GM19324 (cell line): ENCODE data around the gene RAB11A.

ENCODE experiments used
- ATAC-seq: cut with Tn5 transposase; IDR thresholded peaks from one replicate; pipeline ENCODE4 v1.9.1; 2021; ENCODE audit warnings: mild to moderate bottlenecking, moderate library complexity; ENCODE audit not compliant: unreplicated experiment, low FRiP score

Gene RAB11A

DNA sequence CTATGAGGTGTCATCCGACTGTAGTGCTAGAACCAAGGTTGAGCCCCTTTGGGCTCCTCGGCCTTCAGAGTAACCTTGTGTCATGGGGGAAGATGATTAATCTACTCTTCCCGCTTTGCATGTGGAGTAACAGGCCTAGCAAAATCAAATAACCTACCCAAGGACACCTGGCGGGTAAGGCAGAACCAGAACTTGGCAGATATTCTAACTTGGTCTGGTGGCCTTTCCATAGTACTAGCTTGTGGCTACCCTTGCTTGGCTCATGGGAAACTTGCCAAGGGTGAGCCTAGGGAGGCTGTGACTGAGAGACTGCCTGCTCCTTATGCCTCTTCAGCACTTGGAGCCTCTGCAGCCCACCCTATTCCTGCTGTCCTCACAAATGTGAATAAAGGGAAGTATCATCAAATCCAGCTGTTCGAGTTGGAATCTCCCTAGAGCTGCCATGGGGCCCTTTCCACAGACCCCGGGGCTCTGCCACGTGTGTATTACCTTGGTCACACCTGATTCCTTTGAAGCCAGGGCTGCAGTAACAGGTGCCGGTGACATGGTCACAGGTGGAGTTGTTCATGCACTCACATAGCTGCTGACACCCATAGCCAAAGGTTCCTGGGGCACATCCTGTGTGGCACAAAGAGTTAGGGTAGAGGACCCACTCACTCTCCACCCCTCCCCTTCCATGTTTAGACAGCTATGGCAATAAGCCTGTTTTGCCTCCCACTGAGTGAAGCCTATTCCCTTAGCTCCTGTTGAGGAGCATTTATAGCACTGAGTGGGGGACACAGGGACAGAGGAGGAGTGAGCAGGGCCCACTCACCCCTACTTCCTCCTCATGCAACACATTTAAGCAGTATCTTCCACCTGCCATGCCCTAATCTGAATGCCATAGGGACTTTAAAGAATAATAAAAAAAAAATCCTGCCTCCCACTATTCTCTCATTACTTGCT, 46.0 kb downstream of the RAB11A start:
- no peak for ATAC-seq

DNA sequence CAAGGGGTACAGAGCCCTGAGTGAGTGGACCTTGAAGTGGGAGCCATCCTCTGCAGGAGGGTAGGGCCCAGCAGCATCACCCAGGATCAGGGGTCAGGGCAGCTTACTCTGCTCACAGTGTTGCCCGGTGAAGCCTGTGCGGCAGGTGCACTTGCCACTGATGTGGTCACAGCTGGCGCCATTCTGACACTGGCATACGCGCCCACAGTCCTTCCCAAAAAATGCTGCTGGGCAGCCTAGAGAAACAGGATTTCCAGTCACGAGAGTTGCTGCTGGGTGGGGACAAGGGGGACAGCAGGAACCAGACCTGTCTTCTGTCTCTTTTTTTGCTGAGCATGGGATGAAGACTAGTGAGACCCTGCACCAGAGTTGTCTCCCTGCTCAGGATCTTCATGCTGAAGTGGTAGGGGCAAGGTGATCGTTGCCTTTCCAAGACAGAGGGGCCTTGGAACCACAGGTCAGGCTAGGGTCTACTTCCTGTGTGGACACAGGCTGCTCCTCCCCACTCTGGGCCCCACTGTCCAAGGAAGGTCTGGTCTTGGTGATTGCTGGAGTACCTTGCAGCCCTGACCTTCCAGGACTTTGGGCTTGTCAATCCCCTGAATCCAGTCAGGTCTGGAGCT, 46.9 kb downstream of the RAB11A start:
- no peak for ATAC-seq

DNA sequence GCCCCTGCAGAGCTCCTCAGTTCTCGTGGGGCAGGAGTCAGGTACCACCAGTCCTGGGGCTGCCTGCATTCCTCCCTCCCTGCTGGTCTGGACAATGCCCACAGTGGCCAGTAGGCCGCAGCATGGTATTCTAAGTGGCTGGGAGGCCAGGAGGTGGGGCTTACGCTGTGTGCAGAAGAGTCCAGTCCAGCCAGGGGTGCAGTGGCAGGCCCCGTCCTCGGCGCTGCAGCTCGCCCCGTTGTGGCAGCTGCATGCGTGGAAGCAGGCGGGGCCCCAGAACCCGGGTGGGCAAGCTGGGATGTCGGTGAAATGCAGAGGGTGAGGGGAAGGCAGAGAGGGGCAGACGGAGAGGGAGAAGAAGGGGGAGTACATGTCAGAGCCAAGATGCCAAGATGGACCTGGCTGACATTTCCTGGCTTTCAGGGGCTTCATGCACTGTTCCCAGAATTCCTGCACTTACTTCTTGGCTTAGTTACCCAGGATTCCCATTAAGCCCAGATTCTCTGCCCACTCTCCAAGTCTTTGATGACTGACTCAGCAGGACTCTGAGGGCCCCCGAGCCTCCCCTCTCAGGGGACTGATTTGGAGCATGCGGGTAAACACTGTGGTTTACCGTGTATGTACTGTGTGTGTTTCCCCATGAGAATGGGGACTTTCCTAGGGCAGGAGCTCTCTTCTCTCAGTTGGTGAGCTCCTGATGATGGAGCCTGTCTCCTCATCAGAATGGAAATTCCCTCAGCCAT, 47.5 kb downstream of the RAB11A start:
- peak; percentile 37 for ATAC-seq

DNA sequence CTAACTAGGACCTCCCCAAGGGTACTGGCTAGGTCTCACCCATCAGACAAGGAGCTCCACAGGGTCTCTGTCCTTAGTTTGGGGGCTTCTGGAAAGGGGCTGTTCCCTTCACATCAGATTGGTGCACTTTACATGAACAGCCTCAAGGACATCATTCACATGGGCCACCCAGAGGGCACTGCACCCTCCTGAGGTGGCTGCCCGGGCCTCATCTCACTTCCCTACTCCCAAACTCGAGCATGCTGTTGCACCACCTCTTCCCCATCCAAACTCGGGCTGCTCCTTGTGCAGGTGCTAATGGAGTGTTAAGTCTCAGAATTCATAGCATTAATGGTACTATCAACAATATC, 48.1 kb downstream of the RAB11A start:
- ATAC-seq = no peak

DNA sequence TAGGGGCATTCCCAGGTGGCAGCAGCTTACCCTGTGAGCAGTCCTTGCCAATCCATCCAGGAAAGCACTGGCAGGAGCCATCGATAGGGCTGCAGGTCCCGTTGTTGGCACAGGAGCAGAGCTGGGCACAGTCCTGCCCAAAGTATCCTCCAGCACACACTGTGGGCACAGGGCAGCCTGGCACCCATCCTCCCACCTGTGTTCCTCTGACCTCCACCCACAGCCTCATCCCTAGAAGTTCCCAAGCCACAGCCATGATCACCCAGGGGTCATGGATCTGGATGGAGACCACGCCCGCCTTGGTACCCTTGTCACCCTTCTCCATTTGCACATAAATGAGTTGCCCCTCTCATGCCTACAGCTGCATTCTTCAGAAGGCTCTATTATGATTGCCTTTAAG, 48.6 kb downstream of the RAB11A start:
- no peak for ATAC-seq

DNA sequence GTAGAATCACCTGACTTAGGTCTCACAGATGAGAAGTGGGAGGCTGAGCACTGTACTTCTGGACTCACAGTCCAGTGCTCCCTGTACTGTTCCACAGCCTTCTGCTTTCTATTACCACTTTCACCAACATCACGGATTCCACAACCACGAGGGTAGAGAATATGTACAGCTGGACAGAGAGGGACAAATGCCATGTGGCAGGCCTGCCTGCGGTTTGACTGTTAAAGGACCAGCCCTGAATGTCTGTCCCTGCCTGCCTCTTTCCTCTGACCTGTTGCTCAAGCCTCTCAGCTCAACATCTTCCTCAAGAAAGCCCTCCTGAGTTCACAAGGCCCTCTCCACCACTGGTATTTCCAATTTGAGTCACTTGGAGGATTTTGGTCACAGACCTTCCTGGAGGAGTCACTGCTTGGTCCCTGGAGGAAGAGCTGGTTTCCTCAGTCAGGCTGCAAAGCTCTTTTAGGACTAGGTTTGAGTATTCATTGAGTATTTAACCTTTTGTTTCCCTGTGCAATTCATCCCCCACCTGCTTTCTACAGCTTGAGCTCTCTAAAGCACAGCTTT, 49.1 kb downstream of the RAB11A start:
- no peak for ATAC-seq

DNA sequence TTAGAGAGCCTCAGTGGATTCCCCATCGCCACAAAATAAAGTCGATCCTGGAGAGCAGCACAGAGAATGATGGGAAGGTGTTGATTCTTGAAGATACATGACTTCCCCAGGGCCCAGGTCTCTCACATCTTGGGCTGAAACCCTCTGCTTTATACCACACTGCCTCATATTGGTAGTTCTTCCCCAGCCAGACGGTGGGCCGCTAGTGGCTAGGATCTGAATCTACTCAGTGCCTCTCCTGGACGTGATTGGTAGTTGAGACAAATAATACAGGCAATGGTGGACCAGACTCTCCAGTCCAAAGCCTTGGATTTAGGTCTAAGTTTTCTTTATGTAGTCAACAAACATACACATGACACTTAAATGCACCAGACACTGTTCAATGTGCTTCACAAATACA, 49.7 kb downstream of the RAB11A start:
- no peak for ATAC-seq

DNA sequence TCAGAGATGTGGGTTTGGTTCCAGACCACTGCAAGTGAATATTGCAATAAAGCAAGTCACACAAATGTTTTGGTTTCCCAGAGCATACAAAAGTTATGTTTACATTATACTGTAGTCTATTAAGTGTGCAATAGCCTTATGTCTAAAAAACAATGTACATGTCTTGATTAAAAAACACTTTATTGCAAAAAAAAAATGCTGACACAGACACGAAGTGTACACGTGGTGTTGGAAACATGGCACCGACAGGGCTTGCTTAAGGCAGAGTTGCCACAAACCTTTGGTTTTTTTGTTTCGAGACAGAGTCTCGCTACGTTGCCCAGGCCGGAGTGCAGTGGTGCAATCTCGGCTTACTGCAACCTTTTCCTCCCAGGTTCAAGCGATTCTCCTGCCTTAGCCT, 50.1 kb downstream of the RAB11A start:
- ATAC-seq = no peak

DNA sequence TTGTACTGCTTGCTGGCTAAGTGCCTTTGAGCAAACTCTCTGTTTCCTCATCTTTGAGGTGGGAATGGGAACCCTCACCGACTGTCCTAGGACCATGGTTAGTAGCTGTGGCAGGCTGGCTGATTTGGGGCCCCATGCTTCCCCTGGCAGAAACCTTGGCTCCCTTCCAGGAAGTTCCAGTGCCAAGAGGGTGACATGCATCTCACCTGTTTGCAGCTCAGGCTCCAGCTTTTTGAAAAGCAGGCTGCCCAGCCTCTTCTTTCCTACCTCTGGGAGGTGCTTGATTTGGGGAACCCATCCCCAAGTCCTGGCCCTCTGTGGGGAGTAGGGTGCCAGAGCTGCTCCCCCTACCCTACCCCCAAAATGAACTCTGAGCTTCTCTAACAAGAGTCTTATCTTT, 50.8 kb downstream of the RAB11A start:
- ATAC-seq = no peak

DNA sequence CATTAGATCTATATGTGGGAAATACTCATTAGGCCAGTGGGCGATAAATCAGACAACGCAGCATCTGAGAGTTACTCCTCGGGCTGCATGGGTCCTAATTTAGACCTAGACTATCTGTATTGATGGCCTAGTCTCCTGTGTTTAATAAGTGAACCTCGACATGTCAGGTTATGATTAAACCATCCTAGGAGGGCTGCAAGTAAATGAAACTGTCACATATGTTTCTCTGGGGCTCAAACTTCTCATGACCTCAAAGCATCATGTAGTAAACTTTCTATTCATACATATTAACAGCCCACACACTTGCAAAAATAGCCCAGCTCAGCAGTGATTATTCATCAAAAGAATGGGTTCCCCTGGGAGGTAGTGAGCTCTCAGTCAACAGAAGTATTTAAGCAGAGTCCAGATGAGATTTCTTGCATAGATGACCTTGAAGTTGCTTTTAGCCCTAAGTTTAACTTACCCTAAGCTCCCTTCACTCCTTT, 51.6 kb downstream of the RAB11A start:
- ATAC-seq = no peak

DNA sequence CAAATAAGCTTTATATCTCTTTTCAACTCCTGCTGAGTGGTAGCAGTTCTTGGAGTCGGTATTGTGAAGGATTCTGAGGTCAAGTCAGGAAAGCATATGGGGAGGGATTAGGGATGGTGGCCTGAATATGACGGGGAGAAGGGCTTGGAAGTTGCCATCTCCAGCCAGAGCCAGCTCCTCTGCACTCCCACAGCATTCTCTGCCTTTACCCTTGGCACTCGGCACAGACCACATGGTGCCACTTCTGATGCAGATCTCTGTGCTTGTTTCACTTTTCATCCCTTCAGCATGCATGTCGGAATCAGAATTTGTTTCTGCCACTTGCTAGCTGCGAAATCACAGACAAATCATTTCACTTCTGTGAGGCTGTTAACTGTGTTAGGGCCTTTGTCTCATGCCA, 52.5 kb downstream of the RAB11A start:
- no peak for ATAC-seq

DNA sequence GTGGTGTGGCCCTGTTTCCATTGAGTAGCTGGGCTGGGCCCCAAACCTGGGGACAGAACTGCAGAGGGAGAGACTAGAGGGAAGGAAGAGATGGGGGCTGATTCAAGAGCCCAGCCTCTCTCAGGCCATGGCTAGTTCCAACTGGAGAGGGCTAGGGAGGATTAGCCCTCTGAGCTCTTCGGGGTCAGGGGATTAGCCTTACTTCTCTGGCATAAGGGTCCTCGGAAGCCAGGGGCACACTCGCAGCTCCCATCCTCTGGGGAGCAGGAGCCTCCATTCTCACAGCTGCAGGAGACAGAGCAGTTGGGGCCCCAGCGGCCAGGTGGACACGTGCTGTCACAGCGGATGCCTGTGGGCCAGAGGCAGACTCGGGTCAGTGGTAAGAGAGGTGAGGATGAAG, 53.3 kb downstream of the RAB11A start:
- ATAC-seq = no peak

DNA sequence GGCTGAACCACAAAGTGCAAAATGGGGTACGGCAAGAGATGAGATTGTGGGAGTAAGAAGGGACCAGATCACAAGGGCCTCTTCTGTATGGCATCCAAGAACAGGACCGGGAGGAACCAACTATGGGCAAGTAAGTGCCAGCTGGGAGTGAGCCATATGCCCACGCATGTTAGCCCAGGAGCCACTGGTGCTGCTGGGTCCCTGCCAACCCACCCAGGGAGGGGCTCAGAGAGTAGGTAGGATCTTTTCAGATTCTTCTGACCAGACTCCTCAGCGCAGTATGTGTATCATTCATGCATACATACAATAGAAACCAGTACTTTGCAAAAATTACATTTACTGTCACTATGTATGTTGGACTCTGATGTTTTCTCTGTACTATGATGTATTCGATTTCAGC, 54.0 kb downstream of the RAB11A start:
- no peak for ATAC-seq

DNA sequence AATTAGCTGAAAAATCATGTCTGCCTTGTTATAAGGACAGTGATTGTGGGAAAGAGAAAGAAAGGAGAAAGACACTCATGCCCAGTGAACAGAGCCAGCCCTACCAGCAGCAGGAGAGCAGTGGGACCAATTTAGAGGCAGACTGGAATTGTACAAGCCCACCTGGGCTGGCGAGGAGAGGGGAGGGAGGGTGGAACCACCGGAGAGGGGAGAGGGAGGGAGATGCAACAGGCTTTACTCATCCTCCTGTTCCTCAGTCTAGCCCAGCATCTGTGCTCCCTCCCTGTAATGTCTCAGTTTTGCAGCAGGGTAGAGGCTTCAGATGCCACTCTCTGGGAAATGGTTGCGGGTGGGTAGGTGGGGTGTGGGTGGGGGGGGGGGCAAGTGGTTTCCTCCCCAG, 54.7 kb downstream of the RAB11A start:
- no peak for ATAC-seq

DNA sequence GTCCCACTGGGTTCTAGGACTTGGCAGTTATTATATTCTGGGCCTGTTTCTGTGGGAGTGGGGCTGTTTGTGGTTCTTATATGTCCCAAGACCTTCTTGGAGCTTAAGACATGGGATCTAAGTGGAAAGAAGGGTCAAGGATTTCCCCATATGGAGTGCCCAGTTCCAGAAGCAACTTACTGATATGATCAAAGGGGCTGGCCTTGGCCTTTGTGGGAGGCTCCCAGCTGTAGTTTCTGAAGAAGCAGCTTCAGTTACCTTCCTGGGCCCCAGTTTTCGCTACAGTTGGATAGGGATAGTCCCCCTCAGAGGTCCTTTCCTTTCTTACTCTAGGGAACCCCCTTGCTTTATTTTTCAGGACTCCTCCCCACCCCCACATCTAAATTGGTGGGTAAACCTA, 56.0 kb downstream of the RAB11A start:
- no peak for ATAC-seq

DNA sequence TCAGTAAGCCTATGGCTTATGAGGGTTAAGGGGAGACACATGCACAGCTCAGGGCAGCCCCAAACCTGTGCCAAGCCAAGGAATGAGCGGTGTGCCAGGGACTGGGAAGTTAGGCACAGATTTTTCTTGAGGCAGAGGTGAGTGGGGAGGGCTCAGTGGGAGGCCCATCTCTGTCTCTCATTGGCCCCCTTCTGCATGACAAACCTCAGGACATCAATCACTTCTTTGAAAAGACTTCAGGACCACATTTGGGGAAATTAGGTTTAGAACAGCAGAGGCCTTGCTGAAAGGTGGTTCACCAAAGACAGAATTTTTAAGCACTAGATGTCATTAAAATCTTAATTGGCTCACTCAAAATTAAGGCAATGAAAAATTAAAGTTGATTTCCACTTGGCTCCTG, 57.2 kb downstream of the RAB11A start:
- ATAC-seq = no peak

DNA sequence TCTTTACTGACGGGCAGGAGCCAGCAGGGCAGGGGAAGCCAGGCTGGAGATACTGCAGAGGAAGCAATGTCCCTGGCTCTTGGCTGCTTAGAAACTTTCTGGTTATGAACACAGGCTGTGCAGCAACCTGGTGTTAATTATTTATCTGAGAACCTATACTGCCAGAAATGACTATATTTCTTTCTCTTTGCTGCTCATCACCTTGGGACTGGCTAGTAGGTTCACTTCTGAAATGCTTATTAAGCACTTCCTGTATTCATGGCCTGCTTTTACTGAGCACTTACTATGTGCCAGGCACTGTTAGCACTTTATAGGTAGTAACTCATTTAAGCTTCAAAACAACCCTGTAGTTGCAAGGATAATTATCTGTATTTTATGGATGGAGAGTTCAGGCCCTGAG, 57.6 kb downstream of the RAB11A start:
- ATAC-seq = no peak

DNA sequence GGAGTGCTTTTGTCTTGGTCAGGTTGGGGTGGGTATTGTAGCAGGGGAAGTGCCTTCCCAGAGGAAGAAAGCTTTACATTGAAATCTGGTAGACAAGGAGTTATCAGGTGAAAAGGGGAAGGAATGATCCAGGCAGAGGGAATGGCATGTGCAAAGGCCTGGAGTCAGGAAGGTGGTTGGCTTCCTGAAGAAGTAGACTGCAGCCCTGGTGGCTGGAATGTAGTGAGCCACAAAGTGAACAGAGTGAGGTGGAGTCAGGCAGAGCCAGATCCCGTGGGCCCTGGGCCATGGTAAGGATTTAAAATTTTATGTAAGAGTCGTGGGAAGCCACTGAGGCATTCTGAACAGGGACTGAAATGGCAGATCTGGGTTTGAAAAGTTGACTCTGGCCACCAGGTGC, 58.3 kb downstream of the RAB11A start:
- no peak for ATAC-seq

DNA sequence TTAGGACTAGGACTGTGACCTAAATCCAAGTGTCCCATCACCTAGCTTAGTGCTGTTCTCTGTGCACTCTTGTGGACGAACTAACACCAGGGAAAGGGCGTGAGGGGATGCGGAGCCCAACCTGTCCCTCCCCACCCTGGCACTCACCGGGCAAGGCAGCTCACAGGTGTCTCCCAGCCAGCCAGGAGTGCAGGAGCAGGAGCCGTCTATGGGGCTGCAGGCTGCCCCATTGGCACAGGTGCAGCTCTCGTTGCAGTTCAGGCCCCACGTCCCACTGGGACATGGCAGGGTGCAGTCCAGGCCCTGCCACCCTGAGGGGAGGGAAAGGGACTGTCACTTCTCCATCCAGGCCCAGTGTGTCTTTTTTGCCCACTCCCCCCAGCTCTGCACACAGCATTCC, 60.3 kb downstream of the RAB11A start:
- ATAC-seq = no peak

DNA sequence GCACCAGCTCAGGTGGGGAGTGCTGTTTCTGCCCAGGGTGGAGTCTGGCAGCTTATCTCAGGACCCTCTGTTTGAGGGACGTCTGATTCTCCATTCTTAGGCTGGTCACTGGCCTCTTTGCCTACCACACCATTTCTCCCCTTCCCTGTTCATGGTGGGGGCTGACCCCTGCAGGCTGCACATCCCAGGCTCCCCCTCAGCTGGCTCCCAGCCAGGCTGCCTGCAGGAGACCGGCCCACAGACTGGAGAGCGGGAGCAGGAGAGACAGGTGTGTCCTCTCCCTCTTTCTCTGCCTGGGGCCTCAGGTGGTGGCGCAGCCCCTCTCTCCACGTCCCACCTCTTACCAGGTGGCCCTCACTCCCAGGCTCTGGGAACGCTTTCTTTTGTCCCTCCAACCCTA, 60.8 kb downstream of the RAB11A start:
- no peak for ATAC-seq

DNA sequence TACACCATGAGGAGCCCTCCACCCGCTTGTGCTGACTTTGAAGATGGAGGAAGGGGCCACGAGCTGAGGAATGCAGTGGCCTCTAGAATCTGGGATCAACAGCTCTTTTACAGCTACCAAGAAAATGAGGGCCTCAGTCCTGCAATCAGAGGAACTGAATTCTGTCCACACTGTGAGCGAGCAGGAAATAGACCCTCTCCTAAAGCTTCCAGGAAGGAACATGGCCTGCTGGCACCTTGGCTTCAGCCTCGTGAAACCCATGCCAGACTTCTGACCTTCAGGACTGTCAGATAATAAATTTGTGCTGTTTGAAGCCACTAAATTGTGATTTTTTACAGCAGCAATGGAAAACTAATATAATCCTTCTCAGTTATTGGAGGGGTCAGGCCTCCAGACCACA, 61.9 kb downstream of the RAB11A start:
- ATAC-seq = no peak
